HepG2 (cell line): ENCODE measurements around the gene RICTOR. TPM values are rescaled to one million over a fixed set of nuclear protein-coding genes. Genes with fewer than 3 reads are reported as not detected.

ENCODE experiments used
- ATAC-seq: fragments of 200-7000 bp; cut with Tn5 transposase; 3 replicates; pipeline ENCODE4 v1.9.1; 2020; ENCODE audit warnings: mild to moderate bottlenecking, moderate library complexity
- BruUV-seq: library from RNA; stranded (reverse); fragments of 400-500 nt; replicated peaks from 2 replicates; lab custom pipeline; 2021; lab: Mats Ljungman, UMichigan
- CTCF ChIA-PET: fragments of 300-600 bp; formaldehyde crosslinking; extraction: SDS; loops from one replicate; lab custom pipeline; 2021; ENCODE audit warnings: low total read pairs, inconsistent platforms, low intra/inter-chr PET ratio; lab: Yijun Ruan, JAX
- POLR2A ChIA-PET: fragments of 350-600 bp; sonication (Branson Sonifier 250); formaldehyde crosslinking; loops from one replicate; lab custom pipeline; 2020; ENCODE audit warnings: antibody characterized with exemption, inconsistent platforms; lab: Yijun Ruan, JAX
- DNase-seq: peaks from one replicate; pipeline ENCODE4 v3.0.0-alpha.2; 2015; ENCODE audit warnings: low spot score
- FAIRE-seq: peaks from 3 replicates; lab custom pipeline; 2011; peaks lifted over from hg19 to GRCh38; lab: Jason Lieb, UNC
- H2AFZ ChIP-seq: one replicate; pipeline ENCODE4 v1.6.1; 2011; ENCODE audit warnings: low read length, inconsistent platforms
- H3K27ac ChIP-seq: fragments of 300-600 bp; 3 replicates; pipeline ENCODE4 v1.8.0; 2011; ENCODE audit warnings: mixed run types, mild to moderate bottlenecking, mixed read lengths, low read length, inconsistent platforms; ENCODE audit not compliant: insufficient read depth; ENCODE audit errors: extremely low read length
- H3K27me3 ChIP-seq, 2 experiments: fragments of 200-600 bp in 1 of 2; 2 replicates in 1 of 2; 3 replicates in 1 of 2; pipeline versions ENCODE4 v1.6.0 to v1.8.0; 2011; ENCODE audit warnings: low read length in 2 of 2, mild to moderate bottlenecking in 2 of 2, moderate library complexity in 2 of 2, inconsistent platforms in 1 of 2; ENCODE audit not compliant: insufficient read depth in 2 of 2, control insufficient read depth in 1 of 2
- H3K36me3 ChIP-seq, 2 experiments: fragments of 200-600 bp in 1 of 2; replicated peaks in 1 of 2; 2 replicates in 1 of 2; 3 replicates in 1 of 2; pipeline versions ENCODE4 v1.5.1 to v1.8.0; 2011; ENCODE audit warnings: low read length in 2 of 2, inconsistent platforms in 1 of 2; ENCODE audit not compliant: insufficient read depth in 2 of 2, control insufficient read depth in 1 of 2
- H3K4me1 ChIP-seq: 2 replicates; pipeline ENCODE4 v1.5.1; 2012; ENCODE audit warnings: low read length, inconsistent platforms; ENCODE audit not compliant: insufficient read depth
- H3K4me2 ChIP-seq: 2 replicates; pipeline ENCODE4 v1.6.0; 2011; ENCODE audit warnings: low read depth, low read length, inconsistent platforms
- H3K4me3 ChIP-seq, 3 experiments: fragments of 200-600 bp in 1 of 3; sonication (generic), shearing (Covaris generic) in 1 of 3; replicated peaks in 1 of 3; 2 replicates each; pipeline ENCODE4 v1.5.1; 2011 to 2016; ENCODE audit warnings: low read length in 3 of 3, inconsistent platforms in 2 of 3, low read depth in 2 of 3, mild to moderate bottlenecking in 2 of 3, control low read depth in 1 of 3, mixed read lengths in 1 of 3; ENCODE audit not compliant: insufficient read depth in 1 of 3
- H3K79me2 ChIP-seq: one replicate; pipeline ENCODE4 v1.6.1; 2011; ENCODE audit warnings: low read length, inconsistent platforms; ENCODE audit not compliant: insufficient read depth
- H3K9ac ChIP-seq: 2 replicates; pipeline ENCODE4 v1.6.0; 2011; ENCODE audit warnings: mild to moderate bottlenecking, low read depth, low read length, inconsistent platforms; ENCODE audit not compliant: insufficient read depth
- H3K9me3 ChIP-seq: 2 replicates; pipeline ENCODE4 v1.5.1; 2012; ENCODE audit warnings: mild to moderate bottlenecking, low read length
- H4K20me1 ChIP-seq: 2 replicates; pipeline ENCODE4 v1.6.0; 2011; ENCODE audit warnings: inconsistent platforms, mild to moderate bottlenecking, low read length, moderate library complexity; ENCODE audit not compliant: insufficient read depth
- AGO2 ChIP-seq: fragments of 200-400 bp; formaldehyde crosslinking; optimal IDR thresholded peaks from 2 replicates; pipeline ENCODE3; 2017; ENCODE audit warnings: mild to moderate bottlenecking, low read depth, low read length, moderate library complexity
- ARNT ChIP-seq: fragments of 450-650 bp; IDR thresholded peaks from 2 replicates; pipeline ENCODE4 v1.6.1; 2017
- GZF1 ChIP-seq: sonication (generic); formaldehyde crosslinking; IDR thresholded peaks from 2 replicates; pipeline ENCODE4 v1.5.1; 2020; ENCODE audit warnings: mild to moderate bottlenecking, missing genetic modification reagents
- KLF13 ChIP-seq: sonication (generic); formaldehyde crosslinking; IDR thresholded peaks from 2 replicates; pipeline ENCODE4 v1.4.0; 2020; ENCODE audit warnings: mild to moderate bottlenecking, missing genetic modification reagents
- MYNN ChIP-seq: sonication (generic); formaldehyde crosslinking; IDR thresholded peaks from 2 replicates; pipeline ENCODE4 v1.4.0; 2020; ENCODE audit warnings: mild to moderate bottlenecking, low read depth, missing genetic modification reagents
- POLR2G ChIP-seq: fragments of 200-400 bp; formaldehyde crosslinking; IDR thresholded peaks from 2 replicates; pipeline ENCODE4 v1.6.1; 2018; ENCODE audit warnings: mild to moderate bottlenecking, low read depth, low read length, moderate library complexity
- RBM22 ChIP-seq: fragments of 200-400 bp; formaldehyde crosslinking; optimal IDR thresholded peaks from 2 replicates; pipeline ENCODE3; 2017; ENCODE audit warnings: mild to moderate bottlenecking, low read length, moderate library complexity
- SP1 ChIP-seq, 2 experiments: fragments of 450-650 bp in 1 of 2; sonication (generic) in 1 of 2; formaldehyde crosslinking in 1 of 2; IDR thresholded peaks; 2 replicates each; pipeline versions ENCODE4 v1.4.0 to v1.6.1; 2016 to 2020; ENCODE audit warnings: missing genetic modification reagents in 1 of 2
- ZNF205 ChIP-seq: IDR thresholded peaks from 2 replicates; pipeline ENCODE4 v1.6.1; 2018; ENCODE audit warnings: missing biosample characterization, missing genetic modification reagents
- ZNF3 ChIP-seq: IDR thresholded peaks from 2 replicates; pipeline ENCODE4 v1.7.0; 2017; ENCODE audit warnings: inconsistent platforms
- ZNF382 ChIP-seq: sonication (generic); formaldehyde crosslinking; IDR thresholded peaks from 2 replicates; pipeline ENCODE4 v1.5.0; 2020; ENCODE audit warnings: missing genetic modification reagents, mild to moderate bottlenecking, borderline replicate concordance
- WGBS: methylation state at CpG from one replicate; pipeline ENCODE4 v1.1.6; 2017; ENCODE audit warnings: low lambda C conversion rate; 5-methylcytosine and 5-hydroxymethylcytosine counted together
- in situ Hi-C: cut with HindIII; loops from 2 replicates; pipeline ENCODE4 v1.10.0; 2017; ENCODE audit warnings: low pct_unique_long_range_greater_than_20kb; ENCODE audit not compliant: extremely low pct_ligation_motif_present
- intact Hi-C: fragments of 100-400 bp; cut with micrococcal nuclease; formaldehyde crosslinking; loops from one replicate; pipeline ENCODE4 v1.10.0; 2022; ENCODE audit not compliant: unreplicated experiment
- polyA plus RNA-seq, 8 experiments: library from polyadenylated mRNA; depleted of rRNA in 3 of 8; stranded (reverse) in 7 of 8; unstranded in 1 of 8; fragments of >200 nt; fragmentation: Illumina TruSeq in 4 of 8; extraction: Trizol in 4 of 8; gene quantifications; 2 replicates each; pipeline versions ENCODE4 v1.2.1 to v1.2.3, GENCODE V29; 2011 to 2016; ENCODE audit warnings: low read depth in 4 of 8, missing spikeins in 1 of 8, mixed read lengths in 1 of 8; ENCODE audit not compliant: insufficient read depth in 1 of 8
- total RNA-seq, 5 experiments: library from RNA; depleted of rRNA; stranded (reverse); fragments of >200 nt; fragmentation: Illumina TruSeq; extraction: Trizol; gene quantifications; 2 replicates each; pipeline ENCODE4 v1.2.3, GENCODE V29; 2016; ENCODE audit warnings: low read depth in 1 of 5
- TF ChIP-seq, protein P1 (sequence below): sonication (generic); formaldehyde crosslinking; IDR thresholded peaks from 2 replicates; pipeline ENCODE4 v1.5.1; 2020; ENCODE audit warnings: missing genetic modification reagents, mild to moderate bottlenecking, borderline replicate concordance

The RICTOR gene
- total and polyA plus RNA-seq, 2 of the 13 experiments (the other 11 are each of a cell fraction or from before 2014, with no cell fraction given) = 10.7 to 15.4 TPM

DNA sequence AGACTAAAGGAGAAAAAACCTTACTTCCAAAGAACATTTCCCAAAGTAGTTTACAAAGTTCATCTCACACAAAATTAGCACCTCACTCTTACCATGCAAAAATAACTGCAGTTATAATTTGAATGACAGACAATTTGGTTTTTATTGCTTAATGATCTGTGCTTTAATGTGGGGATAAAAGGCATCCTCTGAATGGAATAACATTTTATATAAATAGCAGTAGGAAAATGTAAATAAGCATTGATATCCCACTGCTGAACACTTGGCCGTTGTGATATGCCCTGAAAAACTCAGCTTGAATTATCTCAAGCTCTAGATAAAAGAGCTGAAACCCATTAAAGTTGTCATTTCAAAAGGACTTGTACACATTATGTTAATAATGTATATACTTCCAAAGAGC is 135.2 kb downstream of the RICTOR start (continued):
- TF ChIP-seq, protein P1, sequence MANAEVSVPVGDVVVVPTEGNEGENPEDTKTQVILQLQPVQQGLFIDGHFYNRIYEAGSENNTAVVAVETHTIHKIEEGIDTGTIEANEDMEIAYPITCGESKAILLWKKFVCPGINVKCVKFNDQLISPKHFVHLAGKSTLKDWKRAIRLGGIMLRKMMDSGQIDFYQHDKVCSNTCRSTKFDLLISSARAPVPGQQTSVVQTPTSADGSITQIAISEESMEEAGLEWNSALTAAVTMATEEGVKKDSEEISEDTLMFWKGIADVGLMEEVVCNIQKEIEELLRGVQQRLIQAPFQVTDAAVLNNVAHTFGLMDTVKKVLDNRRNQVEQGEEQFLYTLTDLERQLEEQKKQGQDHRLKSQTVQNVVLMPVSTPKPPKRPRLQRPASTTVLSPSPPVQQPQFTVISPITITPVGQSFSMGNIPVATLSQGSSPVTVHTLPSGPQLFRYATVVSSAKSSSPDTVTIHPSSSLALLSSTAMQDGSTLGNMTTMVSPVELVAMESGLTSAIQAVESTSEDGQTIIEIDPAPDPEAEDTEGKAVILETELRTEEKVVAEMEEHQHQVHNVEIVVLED = no peak
- TF ChIP-seq SP1 (IDR thresholded peaks at IDR 0.05) = no peak
- TF ChIP-seq SP1 (CRISPR knock-in tag; IDR thresholded peaks at IDR 0.05) = no peak
- TF ChIP-seq, all 625 proteins: peak for 0

DNA sequence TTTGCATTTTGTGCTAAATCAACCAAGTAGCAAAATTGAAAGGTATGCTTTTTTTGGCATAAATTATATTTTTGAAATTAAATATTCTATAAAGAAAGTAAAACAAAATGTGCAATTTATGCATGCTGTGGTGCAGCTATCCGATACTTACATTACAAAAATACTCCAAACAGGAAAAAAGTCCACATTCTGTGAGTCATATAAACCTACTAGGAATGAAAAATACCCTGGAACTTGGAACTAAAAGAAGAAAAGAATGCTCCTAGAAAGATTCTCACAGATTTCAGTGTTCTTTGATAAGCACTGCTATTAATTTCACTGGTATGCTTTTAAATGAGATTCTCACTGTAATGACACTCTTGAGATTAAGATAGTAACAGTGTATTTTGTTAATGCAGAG is 135.8 kb downstream of the RICTOR start:
- peaks cover 3 to 20% of the 10 kb centered on the region in 2 experiments; a peak in 3 of 5 replicates for H3K36me3 ChIP-seq
- intact Hi-C loops = no loop called here
- no peak overlapping the region for H2AFZ ChIP-seq
- CTCF ChIA-PET = no interaction called here
- WGBS = 93% methylated on average over 1 of the region's 1 CpG
- no peak overlapping the region for H3K9ac ChIP-seq
- no peak overlapping the region for H3K4me3 ChIP-seq
- H3K9me3 ChIP-seq = no peaks in the 10 kb centered on the region
- no peaks in the 10 kb centered on the region for H3K4me1 ChIP-seq
- H3K4me2 ChIP-seq = no peak overlapping the region
- no peaks in the 10 kb centered on the region for H3K79me2 ChIP-seq
- no peak for ATAC-seq
- FAIRE-seq = no peak
- POLR2A ChIA-PET = no interaction called here
- no peak overlapping the region for H3K27ac ChIP-seq
- TF ChIP-seq AGO2 = peak; percentile 20
- TF ChIP-seq ZNF382 (CRISPR knock-in tag) = no peak
- no peak for DNase-seq
- in situ Hi-C loops = no loop called here
- H4K20me1 ChIP-seq = no peaks in the 10 kb centered on the region
- TSS peak; percentile 8 for BruUV-seq
- H3K27me3 ChIP-seq = no peaks in the 10 kb centered on the region

DNA sequence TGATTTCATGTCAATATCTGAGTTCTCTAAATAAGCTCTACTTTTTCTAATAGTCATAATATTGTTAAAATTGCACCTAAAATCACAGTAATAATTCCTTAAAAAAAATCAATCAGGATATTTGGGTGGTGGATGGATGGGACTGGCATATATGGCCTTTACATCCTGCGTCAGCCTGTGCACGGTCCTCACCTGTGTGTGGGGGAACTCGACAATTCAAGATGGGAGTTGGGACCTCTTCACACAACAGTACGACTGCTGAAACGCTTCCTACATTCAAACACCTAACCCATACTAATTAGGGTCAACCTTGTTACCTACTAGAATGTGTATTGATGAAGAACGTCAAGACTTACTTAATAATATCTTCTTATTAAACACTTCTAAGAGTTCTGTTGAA is 137.9 kb downstream of the RICTOR start:
- no peak for ATAC-seq
- H3K4me1 ChIP-seq = no peaks in the 10 kb centered on the region
- H3K4me2 ChIP-seq = no peak overlapping the region
- H3K36me3 ChIP-seq = peaks cover 2 to 27% of the 10 kb centered on the region in 2 experiments; a peak in 3 of 5 replicates
- intact Hi-C loops = no loop called here
- no peak for FAIRE-seq
- 97% methylated on average over 6 of the region's 6 CpGs for WGBS
- TF ChIP-seq MYNN (CRISPR knock-in tag) (no peak), POLR2G (0 out of 2 replicates have a peak, but pooled peaks have one; percentile 30), KLF13 (no peak), RBM22 (peak; percentile 93), ZNF205 (no peak), ARNT (no peak), ZNF3 (CRISPR knock-in tag) (no peak), GZF1 (CRISPR knock-in tag) (no peak)
- TF ChIP-seq, all 625 proteins: peak for 2
- Histone ChIP-seq H4K20me1 (no peaks in the 10 kb centered on the region), H3K27me3 (no peaks in the 10 kb centered on the region), H3K4me3 (no peak overlapping the region), H3K27ac (no peak overlapping the region), H3K9me3 (no peaks in the 10 kb centered on the region), H2AFZ (no peak overlapping the region), H3K9ac (no peak overlapping the region), H3K79me2 (no peaks in the 10 kb centered on the region)
- POLR2A ChIA-PET = no interaction called here
- in situ Hi-C loops = no loop called here
- no TSS peak for BruUV-seq
- CTCF ChIA-PET = no interaction called here
- DNase-seq = no peak
